HG02885 (cell line): Measurements from ENCODE around the gene PTTG1.
"Not testable (repeated sequence)": the region's sequence is repeated elsewhere in the genome, so short reads cannot be mapped to it uniquely, and the experiment has no call there.

Experiments used
- ATAC-seq: cut with Tn5 transposase; IDR thresholded peaks from one replicate; pipeline ENCODE4 v1.9.1; 2021; ENCODE audit warnings: mild to moderate bottlenecking; ENCODE audit not compliant: unreplicated experiment, poor library complexity

Gene PTTG1

DNA sequence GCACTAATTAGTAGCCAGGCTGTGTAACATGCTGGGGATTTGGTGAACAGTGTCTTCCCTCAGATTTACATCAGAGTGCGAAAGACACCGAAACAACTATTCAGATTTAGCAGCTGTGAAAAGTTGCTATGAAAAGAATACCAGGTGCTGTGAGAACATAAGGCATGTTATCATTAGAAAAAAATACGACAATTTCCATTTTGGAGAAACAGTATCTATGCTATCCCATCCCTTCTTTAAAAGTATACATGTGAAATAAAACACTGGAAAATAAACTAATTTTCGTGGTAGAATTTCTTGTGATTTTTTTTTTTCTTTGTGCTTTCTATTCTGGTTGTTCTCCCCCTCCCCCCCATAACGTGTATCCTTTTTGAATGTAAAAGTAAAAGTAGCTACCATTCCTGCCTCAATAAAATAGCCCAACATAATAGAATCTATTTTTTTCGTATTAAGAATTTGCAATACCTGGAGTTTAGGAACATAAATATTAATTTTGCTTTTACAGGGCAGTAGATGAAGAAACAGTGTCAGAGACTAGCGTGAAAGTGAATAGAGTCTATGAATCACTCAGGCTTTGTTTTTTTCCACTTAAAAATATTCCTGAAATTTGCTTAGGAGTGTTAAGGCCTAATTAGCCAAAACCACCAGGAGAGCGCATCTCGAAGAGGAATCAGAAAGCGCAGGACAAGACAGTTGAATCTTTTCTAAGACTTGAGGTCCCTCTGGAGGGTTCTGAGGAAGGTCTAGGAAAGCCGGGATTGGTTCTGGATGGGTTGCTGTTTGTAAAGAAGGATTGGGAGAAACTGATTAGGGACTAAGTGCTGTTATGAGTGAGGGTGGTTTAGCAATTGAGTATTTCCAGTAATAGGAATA lies 2.0 kb upstream of the PTTG1 start:
- ATAC-seq = peak; percentile 39

DNA sequence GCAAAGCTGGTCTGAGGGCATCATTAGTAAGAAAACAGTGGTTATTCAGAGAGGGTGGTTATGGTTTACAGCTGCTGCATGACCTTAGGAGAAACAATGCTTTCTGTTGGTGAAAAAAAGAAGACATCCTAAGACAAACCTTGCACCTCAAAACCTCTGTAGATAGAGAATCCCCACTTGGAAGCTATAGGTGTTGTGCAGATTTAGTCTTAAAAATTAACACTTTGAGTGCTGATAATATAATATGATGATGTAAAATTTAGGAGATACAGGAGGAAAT lies 1.4 kb upstream of the PTTG1 start:
- no peak for ATAC-seq

- no peak for ATAC-seq
These were observed 1.4 kb downstream of the PTTG1 start for GRCh38 chr5:160423099-160423498.

- ATAC-seq = no peak
These were observed 6.0 kb downstream of the PTTG1 start for GRCh38 chr5:160427607-160428006.

DNA sequence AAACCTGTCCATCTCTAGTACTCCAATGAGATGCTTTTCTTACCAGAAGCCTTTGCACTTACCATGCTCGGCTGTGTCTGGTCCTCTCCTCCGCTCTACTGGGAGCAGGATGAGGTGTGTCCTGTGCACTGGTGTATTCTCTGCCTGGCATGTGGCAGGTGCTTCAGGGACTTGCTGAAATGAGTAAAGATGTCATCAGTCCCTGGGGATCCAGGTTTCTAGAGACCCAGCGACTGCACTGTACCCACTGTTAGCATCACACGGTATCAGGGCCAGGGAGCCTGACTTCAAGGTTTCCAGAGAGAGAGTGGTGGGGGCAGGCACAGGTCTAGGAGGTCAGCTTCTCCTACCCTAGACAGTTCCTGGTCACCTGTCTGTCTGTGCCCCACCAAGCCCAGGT lies 10.5 kb downstream of the PTTG1 start:
- no peak for ATAC-seq

DNA sequence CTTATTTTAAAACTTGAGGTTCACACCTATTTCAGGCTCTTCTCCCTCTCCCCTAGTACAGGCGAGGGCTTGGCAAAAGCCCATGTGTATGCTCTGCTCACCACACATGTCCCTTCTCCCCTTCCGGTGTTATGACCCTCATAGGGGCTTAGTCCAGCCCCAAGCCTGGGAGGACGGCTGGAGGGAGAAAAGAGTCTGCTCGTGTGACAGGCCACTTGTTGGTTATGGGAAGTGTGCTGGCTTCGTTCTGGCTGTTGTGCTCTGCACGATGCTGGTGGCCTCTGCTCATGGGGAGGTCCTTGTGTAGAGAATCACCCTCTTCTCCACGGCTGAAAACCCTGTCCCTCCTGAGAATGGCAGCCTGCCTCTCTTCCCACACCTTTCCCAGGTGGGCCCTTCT lies 11.1 kb downstream of the PTTG1 start:
- ATAC-seq = no peak

DNA sequence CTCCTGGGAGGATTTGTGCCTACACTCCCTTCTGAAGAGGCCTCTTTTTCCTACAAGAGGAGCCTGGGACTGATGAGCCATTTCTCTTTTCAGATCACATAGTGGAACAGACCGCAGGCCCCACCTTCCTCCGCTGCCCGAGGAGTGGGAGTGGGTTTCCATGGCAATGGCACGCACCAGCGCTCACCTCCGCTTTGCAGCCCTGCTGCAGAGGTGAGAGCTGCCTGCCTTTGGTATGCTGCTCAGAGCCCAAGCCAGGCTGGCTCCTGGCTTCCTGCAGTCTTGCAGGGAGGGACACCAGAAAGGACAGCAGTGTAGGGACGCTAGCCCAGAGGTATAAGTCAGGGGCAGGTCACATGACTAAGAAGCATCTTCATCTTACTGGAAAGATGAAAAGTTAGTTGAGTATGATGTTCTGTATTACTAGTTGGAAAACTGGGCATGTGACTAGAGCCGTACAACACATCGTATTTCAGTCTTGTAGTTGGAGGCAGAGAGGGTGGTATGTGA lies 12.4 kb downstream of the PTTG1 start:
- ATAC-seq = peak; percentile 87

DNA sequence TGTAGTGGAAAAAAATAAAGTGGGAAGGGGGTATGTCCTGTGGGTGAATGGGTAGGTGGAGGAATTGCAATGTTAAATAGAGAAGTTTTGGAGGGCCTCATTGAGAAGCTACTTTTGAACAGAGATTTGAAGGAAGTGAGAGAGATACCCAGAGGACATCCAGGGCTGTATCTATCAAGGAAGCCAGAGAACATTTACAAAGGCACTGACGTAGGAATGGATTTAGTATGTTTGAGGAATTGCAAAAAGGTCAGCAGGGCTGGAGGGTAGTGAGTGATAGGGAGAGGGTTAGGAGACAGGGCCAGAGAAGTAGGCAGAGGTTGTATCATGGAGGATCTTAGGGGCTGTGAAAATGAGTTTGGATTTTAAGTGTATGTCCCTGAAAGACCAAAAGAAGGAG lies 13.9 kb downstream of the PTTG1 start:
- ATAC-seq = no peak

DNA sequence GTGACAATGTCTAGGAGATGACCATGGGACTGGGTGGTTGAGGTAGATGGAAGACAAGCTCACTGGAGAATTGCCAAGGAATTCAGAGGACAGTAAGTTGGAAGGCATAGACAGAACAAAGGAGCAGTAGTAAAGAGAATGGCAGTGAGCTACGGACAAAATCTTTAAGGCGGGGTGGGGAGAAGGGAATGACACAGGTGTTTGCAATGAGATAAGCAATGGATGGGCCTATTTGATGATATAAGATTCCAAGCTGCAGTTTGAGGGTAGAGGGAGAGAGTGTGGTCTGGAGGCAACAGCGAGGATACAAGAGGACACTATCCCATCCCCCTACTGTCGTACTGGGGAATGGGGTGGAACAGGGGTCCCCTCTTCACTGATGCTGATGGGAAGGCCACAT lies 14.4 kb downstream of the PTTG1 start:
- ATAC-seq = no peak

DNA sequence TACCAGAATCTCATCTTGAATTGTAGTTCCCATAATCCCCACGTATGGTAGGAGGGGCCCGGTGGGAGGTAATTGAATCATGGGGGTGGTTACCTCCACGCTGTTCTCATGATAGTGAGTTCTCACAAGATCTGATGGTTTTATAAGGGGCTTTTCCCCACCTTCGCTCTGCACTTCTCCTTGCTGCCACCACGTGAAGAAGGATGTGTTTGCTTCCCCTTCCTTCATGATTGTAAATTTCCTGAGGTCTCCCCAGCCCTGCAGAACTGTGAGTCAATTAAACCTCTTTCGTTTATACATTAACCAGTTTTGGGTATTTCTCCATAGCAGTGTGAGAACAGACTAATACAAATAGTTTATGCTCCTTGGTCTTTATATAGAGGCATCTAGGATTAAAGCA lies 15.0 kb downstream of the PTTG1 start:
- ATAC-seq = not testable (repeated sequence)

- ATAC-seq = no peak
These were observed 15.6 kb downstream of the PTTG1 start for GRCh38 chr5:160437271-160437670.

DNA sequence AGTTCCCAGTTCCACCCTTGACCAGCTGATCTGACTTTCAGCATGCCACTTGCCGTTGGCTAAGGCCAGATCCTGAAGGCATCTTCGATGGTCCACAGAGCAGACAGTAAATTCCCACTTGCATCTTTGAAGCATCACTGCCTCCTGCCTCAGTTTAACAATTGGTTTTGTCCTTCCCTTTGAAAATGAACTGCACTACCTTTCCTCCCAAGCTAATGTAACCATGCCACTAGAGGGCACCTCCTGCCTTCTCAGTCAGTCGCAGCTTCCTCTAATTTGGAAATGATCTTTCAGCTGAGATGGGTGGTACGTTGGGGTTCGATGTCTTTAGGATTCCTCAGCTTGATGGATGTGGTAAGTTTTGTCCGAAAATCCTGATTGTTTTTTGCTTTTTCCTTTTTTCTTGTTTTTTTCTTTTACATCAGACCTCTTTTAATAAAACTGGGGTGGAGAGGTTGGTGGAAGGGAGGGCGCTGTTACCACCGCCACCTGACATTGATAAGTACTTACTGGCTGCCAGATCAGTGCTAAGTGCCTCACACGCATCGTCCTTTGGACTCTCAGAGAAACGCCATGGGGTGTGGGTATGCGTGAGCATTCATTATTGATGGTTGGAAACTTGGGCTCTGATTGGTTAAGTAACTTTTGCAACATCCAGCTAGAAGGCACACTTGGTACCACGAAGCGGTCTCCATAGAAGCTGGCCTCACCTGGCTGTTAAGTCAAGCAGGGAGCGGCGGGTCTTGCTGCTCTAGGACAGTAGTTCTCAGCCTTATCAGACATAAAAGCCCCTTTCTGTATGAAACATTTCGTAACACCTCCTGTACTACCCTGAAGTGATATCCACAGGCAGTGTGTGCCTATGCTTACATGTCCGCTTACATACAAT lies 16.9 kb downstream of the PTTG1 start:
- ATAC-seq = peak; percentile 34

GRCh38 chr5:160439205-160439600 lies 17.5 kb downstream of the PTTG1 start:
- peak; percentile 64 for ATAC-seq

- peak; percentile 27 for ATAC-seq
These were observed 19.7 kb downstream of the PTTG1 start for GRCh38 chr5:160441311-160441781.

GRCh38 chr5:160442824-160443431 lies 21.3 kb downstream of the PTTG1 start:
- ATAC-seq = peak; percentile 23

- ATAC-seq = no peak
These were observed 22.8 kb downstream of the PTTG1 start for GRCh38 chr5:160444407-160444806.

- ATAC-seq = peak; percentile 35
These were observed 23.5 kb downstream of the PTTG1 start for GRCh38 chr5:160445132-160445531.

GRCh38 chr5:160445751-160446150 lies 24.1 kb downstream of the PTTG1 start:
- ATAC-seq = no peak

DNA sequence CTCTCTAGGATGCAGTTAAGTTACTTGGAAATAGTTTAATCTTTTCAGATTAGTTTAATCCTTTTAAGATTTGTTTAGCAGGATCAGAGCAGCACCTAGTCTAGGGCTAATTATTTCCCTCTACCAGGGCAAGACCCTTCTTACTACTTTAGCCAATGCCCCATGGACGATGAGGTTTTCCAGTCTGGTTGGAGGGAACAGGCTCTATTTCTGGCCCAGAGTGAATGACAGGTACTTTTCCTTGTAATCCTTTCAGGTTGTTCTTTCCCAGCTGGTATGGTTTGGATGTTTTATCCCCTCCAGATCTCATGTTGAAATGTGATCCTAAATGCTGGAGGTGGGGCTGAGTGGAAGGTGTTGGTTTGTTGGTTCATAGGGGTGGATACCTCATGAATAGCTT lies 27.2 kb downstream of the PTTG1 start:
- no peak for ATAC-seq

DNA sequence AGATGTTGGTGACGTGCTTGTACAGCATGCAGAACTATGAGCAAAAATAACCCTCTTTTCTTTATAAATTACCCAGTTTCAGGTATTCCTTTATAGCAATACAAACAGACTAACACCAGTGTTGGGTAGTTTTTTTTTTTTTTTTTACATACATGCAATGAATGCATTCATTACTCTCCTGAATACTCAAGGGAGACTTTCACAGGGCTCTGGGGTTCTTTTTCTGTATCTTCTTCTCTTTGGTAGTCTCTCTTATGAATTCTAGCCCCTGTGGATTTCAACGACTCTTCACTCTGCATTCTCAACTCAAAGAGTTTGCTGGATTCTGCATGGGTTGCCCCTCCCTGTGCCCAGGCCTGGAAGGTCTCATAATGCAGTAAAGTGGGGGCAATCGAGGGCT lies 27.8 kb downstream of the PTTG1 start:
- ATAC-seq = no peak
